Uterine smooth muscle cell (primary cell): Measurements from ENCODE around the gene OR2AG2. TPM values are rescaled to one million over a fixed set of nuclear protein-coding genes. Genes with fewer than 3 reads are reported as not detected.

Source experiments
- total RNA-seq: library from RNA; depleted of rRNA; stranded (reverse); fragments of >200 nt; gene quantifications from 2 replicates; pipeline ENCODE4 v1.2.3, GENCODE V29; 2014

The OR2AG2 gene, protein sequence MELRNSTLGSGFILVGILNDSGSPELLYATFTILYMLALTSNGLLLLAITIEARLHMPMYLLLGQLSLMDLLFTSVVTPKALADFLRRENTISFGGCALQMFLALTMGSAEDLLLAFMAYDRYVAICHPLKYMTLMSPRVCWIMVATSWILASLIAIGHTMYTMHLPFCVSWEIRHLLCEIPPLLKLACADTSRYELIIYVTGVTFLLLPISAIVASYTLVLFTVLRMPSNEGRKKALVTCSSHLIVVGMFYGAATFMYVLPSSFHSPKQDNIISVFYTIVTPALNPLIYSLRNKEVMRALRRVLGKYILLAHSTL
- total RNA-seq: 0.12 and 0.55 TPM in 2 replicates

DNA sequence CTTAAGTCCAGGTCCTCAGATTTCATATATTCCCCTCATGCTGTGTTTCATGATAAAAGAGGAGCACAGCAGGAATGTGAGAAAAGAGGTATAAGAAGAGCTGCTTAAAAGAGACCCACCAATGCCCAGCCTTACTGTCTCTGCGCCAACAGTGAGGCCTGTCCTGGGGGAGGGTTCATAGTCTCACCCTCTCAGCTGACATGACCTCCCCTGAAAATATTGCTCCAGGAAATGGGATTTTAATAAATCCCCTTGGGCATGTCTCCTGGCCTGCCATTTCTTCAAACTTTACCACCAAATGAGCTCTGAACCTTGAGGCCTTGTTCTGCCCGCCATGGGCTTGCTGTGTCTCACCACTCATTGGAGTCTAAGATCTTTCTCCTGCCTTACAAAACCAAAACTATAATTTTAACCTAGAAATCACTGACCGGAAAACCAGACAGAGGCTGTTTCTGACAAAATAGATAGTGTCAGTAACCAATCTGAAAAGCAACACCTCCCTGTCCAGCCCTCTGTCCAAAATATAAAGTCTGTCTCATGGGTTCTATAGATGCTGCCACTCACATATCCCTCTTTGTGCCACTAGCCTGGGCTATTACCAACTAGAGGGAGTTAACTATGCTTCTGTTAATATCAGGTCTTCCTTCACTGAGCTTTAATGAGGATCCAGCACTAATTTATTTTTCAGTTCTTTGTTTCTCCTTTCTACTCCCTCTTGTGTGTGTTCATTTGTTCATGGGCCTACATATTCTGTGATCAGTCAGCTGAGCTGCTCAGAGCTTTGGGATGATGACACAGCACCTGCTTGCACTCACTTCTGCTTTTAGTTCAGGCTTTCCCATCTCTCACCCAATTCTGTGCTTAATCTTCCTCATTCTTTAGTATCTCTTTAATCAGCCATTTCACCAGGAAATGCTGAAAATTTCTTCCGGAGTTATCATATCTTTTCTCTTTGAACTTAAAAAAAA is at the start of gene OR2AG2:
TSS of gene OR2AG2 (minus strand) at position 51 of the 968 bp plus-strand sequence. CDS start 3,019 bp downstream, outside the sequence.

DNA sequence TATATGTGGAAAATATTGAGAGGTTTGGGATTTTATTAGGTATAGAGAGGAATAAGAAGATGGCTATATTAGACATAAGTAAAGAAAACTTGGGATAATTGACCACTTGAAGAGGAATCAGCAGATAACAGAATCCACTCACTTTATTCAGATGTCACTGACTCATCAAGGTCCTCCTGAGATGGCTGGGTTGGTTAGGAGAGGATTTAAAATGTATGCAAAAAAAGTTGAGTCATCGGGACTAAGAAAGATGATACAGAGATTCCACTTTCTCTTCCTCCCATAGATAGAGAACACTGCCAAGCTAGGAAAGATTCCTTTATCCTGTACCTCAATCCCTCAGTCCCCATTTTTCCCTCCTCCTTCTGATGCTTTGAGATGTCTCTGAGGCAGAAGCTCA is 27.6 kb upstream of the OR2AG2 start, which contains the start of gene OR6A2:
TSS of gene OR6A2 (minus strand) at position 288 of the 400 bp plus-strand sequence. CDS start 3,981 bp downstream, outside the sequence.

DNA sequence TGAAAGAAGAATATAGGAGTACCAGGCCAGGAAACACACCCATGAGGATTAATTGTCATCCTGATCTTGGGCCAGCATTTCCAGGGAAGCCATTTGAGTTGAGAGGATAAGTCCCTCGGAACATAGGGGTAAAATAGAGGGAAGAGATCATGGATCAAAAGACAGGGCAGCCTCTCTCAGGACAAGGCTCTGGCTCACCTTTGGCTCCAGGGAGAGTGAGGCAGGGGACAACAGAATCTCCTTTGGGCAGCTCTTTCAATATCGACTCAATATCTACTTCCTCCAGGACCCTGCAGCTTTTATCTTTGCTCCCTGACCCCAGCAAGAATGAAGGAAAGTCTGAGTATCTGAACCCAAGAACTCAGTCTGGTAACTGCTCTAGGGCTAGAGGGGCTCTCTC is 10.9 kb upstream of the OR2AG2 start, which contains the start of gene OR2AG1:
TSS of gene OR2AG1 (plus strand) at position 301 of the 400 bp plus-strand sequence. CDS start 2,018 bp downstream, outside the sequence.

Other genes starting within 250 kb of the OR2AG2 start
- gene RRP8, start 168.4 kb downstream of the OR2AG2 start, total RNA-seq: 12.0 and 13.8 TPM in 2 replicates
- 248 and 367 TPM in 2 replicates for gene ILK, start 168.2 kb downstream of the OR2AG2 start, total RNA-seq
- gene TAF10, start 159.8 kb downstream of the OR2AG2 start, total RNA-seq: 25.3 and 45.6 TPM in 2 replicates
- gene TPP1, start 152.6 kb downstream of the OR2AG2 start, total RNA-seq: 83.6 and 123 TPM in 2 replicates
- 35.2 and 50.1 TPM in 2 replicates for gene DCHS1, start 116.2 kb downstream of the OR2AG2 start, total RNA-seq
- 112 and 118 TPM in 2 replicates for gene MRPL17, start 88.6 kb downstream of the OR2AG2 start, total RNA-seq
- not detected in 2 replicates for gene OR2AG1, start 11.0 kb upstream of the OR2AG2 start, total RNA-seq
- gene OR6A2, start 27.7 kb upstream of the OR2AG2 start, total RNA-seq: 0.37 and 0.55 TPM in 2 replicates
- not detected in 2 replicates for gene OR10A5, start 73.7 kb upstream of the OR2AG2 start, total RNA-seq
- not detected in 2 replicates for gene OR10A2, start 91.1 kb upstream of the OR2AG2 start, total RNA-seq
- gene OR10A4, start 104.6 kb upstream of the OR2AG2 start, total RNA-seq: not detected in 2 replicates
- gene OR2D2, start 120.5 kb upstream of the OR2AG2 start, total RNA-seq: 0.50 and 1.5 TPM in 2 replicates
- not detected in 2 replicates for gene OR2D3, start 149.0 kb upstream of the OR2AG2 start, total RNA-seq
- 10.4 and 10.6 TPM in 2 replicates for gene ZNF215, start 154.4 kb upstream of the OR2AG2 start, total RNA-seq
- 5.6 and 7.0 TPM in 2 replicates for gene ZNF214, start 248.4 kb upstream of the OR2AG2 start, total RNA-seq
- 0.50 and 0.66 TPM in 2 replicates for gene NLRP14, start 248.5 kb upstream of the OR2AG2 start, total RNA-seq